DMS153 treated with DMSO at 0.1 percent for 48 hours (cell line): Measurements from ENCODE around the gene CYP11A1.

ENCODE experiments used
- DNase-seq: peaks from one replicate; lab custom pipeline; 2025; ENCODE audit not compliant: unreplicated experiment; lab: John Stamatoyannopoulos, UW

CYP11A1 gene

DNA sequence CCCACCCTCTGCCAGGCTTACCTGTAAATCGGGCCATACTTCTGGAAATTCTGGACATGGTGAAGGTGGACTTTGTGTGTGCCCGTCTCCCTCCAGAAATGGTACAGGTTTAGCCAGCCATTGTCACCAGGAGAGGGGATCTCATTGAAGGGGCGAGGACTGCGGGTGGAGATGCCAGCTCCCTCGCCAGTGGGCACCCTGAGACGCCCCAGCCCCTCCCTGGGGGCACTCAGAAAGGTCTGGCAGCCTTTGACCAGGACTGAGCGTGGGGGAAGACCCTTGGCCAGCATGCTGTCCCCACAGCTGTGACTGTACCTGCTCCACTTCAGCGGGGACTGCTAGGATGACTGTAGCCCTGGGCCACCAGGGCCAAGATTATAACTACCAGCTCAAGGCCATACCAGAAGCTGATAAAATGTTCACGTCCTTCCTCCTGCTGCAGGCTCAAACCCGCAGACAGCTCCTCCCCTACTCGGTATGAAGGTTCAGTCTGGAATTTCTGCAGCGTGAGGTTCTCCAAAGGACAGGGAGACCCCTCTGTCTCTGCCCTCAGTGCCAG is at the start of gene CYP11A1:
Gene CYP11A1, minus strand, starts transcription at position 351 of the 559 bp plus-strand sequence. Its CDS starts 61 bp downstream, at position 290.
- DNase-seq: no peak

GRCh38 chr15:74417225-74417624 is 49.8 kb upstream of the CYP11A1 start:
- DNase-seq: no peak

GRCh38 chr15:74415966-74416916 is 48.8 kb upstream of the CYP11A1 start:
- no peak for DNase-seq

DNA sequence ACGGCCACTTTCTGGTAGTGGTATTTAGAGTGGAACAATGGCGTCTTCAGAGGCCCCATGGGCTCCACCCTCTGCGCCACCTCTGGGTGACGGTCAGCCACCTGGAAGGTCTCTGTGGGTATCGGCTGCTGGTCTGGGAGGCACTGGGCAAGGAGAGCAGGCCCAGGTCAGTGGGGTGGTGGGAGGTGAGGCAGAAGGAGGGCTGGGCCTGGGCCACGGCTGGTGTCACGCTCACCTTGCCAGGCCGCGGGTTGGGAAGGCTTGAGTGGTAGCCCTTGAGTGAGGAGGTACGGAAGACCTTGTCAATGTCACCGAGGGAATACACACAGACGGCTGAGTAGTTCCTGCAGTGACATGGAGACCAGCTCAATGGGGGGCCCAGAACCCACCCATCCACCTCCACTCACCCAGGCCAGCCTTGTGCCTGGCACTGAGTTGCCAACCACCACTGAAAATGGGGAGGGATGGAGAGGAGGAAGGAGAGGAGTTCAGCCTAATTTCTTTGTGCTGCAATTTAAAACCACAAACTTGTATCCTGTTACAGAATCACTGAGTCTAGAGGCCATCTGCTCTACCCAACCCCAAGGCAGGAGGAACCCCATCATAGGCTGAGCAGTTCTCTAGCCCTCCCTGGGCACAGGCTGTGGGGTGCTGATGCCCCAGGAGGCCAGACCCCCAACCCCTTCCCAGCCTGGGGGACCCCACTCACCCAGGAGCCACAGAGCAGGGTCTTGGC is 47.3 kb upstream of the CYP11A1 start:
- no peak for DNase-seq

- no peak for DNase-seq
Observed at GRCh38 chr15:74414081-74414580, 46.7 kb upstream of the CYP11A1 start.

GRCh38 chr15:74413350-74414080 is 46.1 kb upstream of the CYP11A1 start:
- no peak for DNase-seq

DNA sequence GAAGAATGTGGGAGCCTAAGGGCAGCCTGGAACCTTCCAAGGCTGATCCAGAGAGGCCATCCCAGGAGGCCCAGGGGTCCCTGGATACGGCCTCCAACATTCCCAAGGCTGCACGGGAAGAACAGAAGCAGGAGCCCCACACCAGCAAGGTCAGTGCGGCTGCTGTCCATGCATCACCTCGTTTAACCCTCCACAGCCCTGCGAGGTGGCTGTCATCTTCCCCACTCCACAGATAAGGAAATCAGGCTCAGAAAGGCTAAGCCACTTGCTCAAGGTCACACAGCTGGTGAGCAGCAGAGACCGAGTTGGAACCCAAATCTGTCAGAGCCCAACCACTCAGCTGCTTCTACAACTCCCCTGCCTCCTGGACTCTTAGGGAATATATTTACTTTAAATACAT is 44.7 kb upstream of the CYP11A1 start:
- DNase-seq: no peak

- DNase-seq: no peak
Observed at GRCh38 chr15:74411686-74412085, 44.2 kb upstream of the CYP11A1 start.

GRCh38 chr15:74410502-74410901 is 43.1 kb upstream of the CYP11A1 start:
- no peak for DNase-seq

DNA sequence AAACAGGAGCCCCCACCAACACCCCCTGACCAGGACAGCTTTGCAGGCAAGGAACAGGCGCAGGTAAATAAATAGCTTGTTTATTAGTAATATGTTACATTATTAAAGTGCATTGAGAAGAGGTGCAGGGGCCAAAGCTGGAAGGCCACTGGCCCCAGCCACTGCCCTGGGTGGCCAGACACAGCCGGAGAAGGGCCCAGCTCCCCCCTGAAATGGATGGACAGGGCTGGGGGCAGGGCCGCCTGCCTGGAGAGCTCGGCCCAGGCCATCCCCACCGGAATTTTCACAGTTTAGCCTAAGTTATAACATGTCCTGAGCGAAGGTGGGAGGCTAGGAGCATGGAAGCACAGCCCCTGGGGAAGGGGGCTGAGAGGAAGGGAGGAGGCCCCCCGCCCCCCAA is 41.8 kb upstream of the CYP11A1 start:
- DNase-seq: no peak

GRCh38 chr15:74408815-74409214 is 41.4 kb upstream of the CYP11A1 start:
- no peak for DNase-seq

GRCh38 chr15:74408385-74408784 is 40.9 kb upstream of the CYP11A1 start:
- no peak for DNase-seq

DNA sequence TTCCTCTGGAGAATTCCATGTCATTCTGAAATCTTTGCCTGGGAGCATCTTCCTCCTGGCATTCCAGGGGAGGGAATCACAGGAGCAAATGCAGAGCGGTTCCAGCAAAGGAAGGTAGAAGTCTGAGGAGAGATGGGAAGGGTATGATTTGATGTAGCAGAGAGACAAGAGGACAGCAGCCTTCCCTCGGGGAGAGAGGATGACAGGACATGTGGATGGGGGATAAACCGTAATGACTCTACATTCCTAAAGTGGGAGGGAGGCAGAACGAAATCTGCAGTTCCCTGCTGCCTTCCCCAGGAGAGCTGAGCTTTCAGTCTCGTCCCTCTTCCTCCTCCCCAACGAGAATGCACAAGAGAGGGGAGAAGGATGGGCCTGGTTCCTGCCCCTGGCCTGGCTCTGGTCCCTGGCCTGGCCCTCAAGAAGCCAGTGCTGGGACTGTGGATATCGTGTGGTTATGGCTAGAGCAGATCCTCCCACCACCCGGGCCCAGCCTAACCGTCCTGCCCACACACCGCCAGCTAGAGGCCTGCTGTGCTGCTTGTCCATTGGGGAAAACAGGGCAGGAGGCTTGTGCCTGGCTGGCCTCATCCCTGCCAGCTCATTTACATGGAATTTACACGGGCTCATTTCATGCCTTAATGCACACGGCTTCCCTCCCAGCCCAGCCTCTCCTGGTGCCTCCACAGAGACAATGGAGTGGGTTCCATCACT is 39.7 kb upstream of the CYP11A1 start:
- no peak for DNase-seq

- DNase-seq: no peak
Observed at GRCh38 chr15:74406517-74406916, 39.1 kb upstream of the CYP11A1 start.

DNA sequence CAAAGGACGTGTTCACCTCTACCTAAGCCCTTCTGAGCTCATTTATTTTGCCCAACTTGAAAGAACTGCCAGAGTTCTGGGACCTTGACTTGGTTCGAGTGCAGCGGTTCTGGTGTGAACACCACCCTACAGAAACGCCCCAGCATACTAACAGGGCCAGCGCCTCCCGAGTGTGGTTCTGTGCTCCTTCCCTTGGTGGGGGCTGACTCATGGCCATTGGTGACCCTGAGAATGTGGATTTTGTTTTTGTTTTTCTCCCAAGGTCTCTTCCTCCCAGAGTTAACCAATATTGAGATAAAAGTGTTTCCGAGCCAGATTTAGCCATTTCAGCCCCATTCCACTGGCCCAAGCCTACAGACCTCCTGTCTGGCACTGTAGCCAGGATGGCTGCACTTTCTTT is 38.4 kb upstream of the CYP11A1 start:
- no peak for DNase-seq

DNA sequence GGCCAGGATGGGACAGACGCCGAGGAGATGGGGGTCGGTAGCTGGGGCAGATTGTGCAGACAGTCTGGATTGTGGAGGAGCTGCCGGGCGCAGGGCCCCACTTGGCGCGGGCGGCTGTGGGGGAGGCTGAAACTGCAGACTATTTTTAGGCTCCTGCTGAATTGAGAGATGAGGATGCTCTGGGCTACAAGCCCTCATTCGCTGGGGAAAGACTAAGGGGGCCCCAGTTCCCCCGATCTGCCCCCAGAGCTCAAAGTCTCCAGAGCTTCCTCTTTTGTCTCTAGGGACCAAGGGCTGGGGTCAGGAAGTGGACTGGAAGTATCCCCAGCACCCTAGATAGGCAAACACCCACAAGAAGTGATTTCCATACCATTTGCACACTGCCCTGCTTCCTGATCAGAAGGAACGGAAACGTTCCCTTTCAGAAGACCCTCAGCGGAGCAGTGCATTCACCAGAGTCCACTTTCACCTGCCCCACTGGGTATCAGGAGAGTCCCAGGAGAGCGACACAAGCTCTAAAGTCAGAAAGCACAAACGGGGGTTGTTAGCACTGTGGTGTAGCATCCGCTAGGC is 36.6 kb upstream of the CYP11A1 start:
- no peak for DNase-seq

GRCh38 chr15:74403588-74403919 is 36.1 kb upstream of the CYP11A1 start:
- no peak for DNase-seq

GRCh38 chr15:74402873-74403587 is 35.6 kb upstream of the CYP11A1 start:
- no peak for DNase-seq

GRCh38 chr15:74402337-74402841 is 34.9 kb upstream of the CYP11A1 start:
- DNase-seq: no peak
